ENCODE measurements around the gene RNASEH2A.

Gene RNASEH2A

GRCh38 chr19:12783291-12783848, 23.0 kb upstream of the RNASEH2A start:
- DNase-seq (ENCODE audit: low read depth), result no peak

GRCh38 chr19:12783849-12784393, 22.5 kb upstream of the RNASEH2A start:
- DNase-seq (ENCODE audit: low read depth), result no peak

- DNase-seq (ENCODE audit: low read depth), result no peak
Measured at GRCh38 chr19:12784394-12784870, 22.0 kb upstream of the RNASEH2A start.

GRCh38 chr19:12784871-12785430, 21.4 kb upstream of the RNASEH2A start:
- no peak for DNase-seq (ENCODE audit: low read depth)

GRCh38 chr19:12785431-12786031, 20.9 kb upstream of the RNASEH2A start:
- no peak for DNase-seq (ENCODE audit: low read depth)

- DNase-seq (ENCODE audit: low read depth), result no peak
Measured at GRCh38 chr19:12786141-12786870, 20.1 kb upstream of the RNASEH2A start.

- DNase-seq (ENCODE audit: low read depth), result no peak
Measured at GRCh38 chr19:12786952-12787351, 19.4 kb upstream of the RNASEH2A start.

- no peak for DNase-seq (ENCODE audit: low read depth)
Measured at GRCh38 chr19:12787458-12787857, 18.9 kb upstream of the RNASEH2A start.

- no peak for DNase-seq (ENCODE audit: low read depth)
Measured at GRCh38 chr19:12788042-12788681, 18.2 kb upstream of the RNASEH2A start.

- DNase-seq (ENCODE audit: low read depth), result peak; percentile 51
Measured at GRCh38 chr19:12788682-12789097, 17.7 kb upstream of the RNASEH2A start.

- DNase-seq (ENCODE audit: low read depth), result no peak
Measured at GRCh38 chr19:12789098-12789903, 17.1 kb upstream of the RNASEH2A start.

- peak; percentile 86 for DNase-seq (ENCODE audit: low read depth)
Measured at GRCh38 chr19:12789904-12790619, 16.3 kb upstream of the RNASEH2A start.

GRCh38 chr19:12790628-12791344, 15.6 kb upstream of the RNASEH2A start:
- DNase-seq (ENCODE audit: low read depth), result no peak

GRCh38 chr19:12791345-12792050, 14.9 kb upstream of the RNASEH2A start, which contains the start of gene JUNB:
Gene JUNB, plus strand, starts transcription at chr19:12791486. Its CDS starts 286 bp downstream, at chr19:12791772.
- peak; percentile 96 for DNase-seq (ENCODE audit: low read depth)

GRCh38 chr19:12792051-12792852, 14.1 kb upstream of the RNASEH2A start:
- peak; percentile 67 for DNase-seq (ENCODE audit: low read depth)

GRCh38 chr19:12792853-12793289, 13.5 kb upstream of the RNASEH2A start:
- DNase-seq (ENCODE audit: low read depth), result no peak

- peak; percentile 91 for DNase-seq (ENCODE audit: low read depth)
Measured at GRCh38 chr19:12793290-12794195, 12.8 kb upstream of the RNASEH2A start.
